RWPE1 (cell line): ENCODE results near the gene LRP1B.

Source experiments
- CTCF ChIA-PET: fragments of 350-600 bp; sonication (Branson Sonifier 250); formaldehyde crosslinking; extraction: SDS; loops from one replicate; lab custom pipeline; 2021; lab: Yijun Ruan, JAX
- POLR2A ChIA-PET: fragments of 400-600 bp; formaldehyde crosslinking; extraction: SDS; loops from one replicate; lab custom pipeline; 2020; ENCODE audit warnings: antibody characterized with exemption; ENCODE audit not compliant: low non-redundant PET; lab: Yijun Ruan, JAX
- DNase-seq: peaks from one replicate; pipeline ENCODE4 v3.0.0; 2012; ENCODE audit warnings: low spot score
- H3K27ac ChIP-seq: fragments of 450-650 bp; 2 replicates; pipeline ENCODE4 v1.5.1; 2017
- TF ChIP-seq, protein P1 (sequence below): fragments of 450-650 bp; conservative IDR thresholded peaks from 2 replicates; pipeline ENCODE4 v1.5.1; 2017; ENCODE audit warnings: low read depth, mild to moderate bottlenecking

Gene LRP1B

DNA sequence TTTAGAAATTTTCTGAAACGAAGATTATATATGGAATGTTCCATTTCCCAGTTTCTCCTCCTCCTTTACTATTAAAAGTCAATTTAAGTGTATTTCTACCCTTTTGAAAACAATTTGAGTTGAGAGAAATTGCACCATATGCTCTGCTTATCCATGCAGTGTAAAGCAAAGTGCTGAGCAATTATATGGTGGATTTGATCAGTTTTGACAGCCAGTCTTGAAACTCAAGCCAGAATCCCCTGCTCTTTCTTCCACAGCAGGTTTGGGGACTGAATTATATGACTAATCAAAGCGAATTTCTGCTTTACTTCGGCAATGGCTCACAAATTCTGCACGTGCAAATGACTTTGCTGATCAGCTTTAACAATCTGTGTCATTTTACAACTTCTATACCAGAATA is 1183.6 kb downstream of the LRP1B start:
- TF ChIP-seq, protein P1, sequence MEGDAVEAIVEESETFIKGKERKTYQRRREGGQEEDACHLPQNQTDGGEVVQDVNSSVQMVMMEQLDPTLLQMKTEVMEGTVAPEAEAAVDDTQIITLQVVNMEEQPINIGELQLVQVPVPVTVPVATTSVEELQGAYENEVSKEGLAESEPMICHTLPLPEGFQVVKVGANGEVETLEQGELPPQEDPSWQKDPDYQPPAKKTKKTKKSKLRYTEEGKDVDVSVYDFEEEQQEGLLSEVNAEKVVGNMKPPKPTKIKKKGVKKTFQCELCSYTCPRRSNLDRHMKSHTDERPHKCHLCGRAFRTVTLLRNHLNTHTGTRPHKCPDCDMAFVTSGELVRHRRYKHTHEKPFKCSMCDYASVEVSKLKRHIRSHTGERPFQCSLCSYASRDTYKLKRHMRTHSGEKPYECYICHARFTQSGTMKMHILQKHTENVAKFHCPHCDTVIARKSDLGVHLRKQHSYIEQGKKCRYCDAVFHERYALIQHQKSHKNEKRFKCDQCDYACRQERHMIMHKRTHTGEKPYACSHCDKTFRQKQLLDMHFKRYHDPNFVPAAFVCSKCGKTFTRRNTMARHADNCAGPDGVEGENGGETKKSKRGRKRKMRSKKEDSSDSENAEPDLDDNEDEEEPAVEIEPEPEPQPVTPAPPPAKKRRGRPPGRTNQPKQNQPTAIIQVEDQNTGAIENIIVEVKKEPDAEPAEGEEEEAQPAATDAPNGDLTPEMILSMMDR: no peak
- ChIA-PET POLR2A (no interaction called here), CTCF (no interaction called here)
- H3K27ac ChIP-seq: no peak overlapping the region
- DNase-seq: no peak

DNA sequence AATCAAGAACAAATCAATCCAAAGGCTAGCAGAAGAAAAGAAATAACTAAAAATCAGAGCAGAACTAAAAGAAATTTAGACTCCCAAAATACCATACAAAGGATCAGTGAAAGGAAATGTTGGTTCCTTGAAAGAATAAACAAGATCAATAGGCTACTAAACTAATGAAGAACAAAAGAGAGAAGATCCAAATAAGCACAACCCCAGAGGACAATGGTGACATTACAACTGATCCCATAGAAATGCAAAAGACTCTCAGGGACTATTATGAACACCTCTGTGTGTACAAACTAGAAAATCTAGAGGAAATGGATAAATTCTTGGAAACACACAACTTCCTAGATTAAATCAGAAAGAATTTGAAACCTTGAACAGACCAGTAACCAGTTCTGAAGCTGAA is 1186.9 kb downstream of the LRP1B start:
- no peak for DNase-seq
- no peak overlapping the region for H3K27ac ChIP-seq
- POLR2A ChIA-PET: no interaction called here
- TF ChIP-seq, protein P1: no peak
- CTCF ChIA-PET: interaction anchor here (0.5 kb wide), 1 partner anchor 144 kb away, joined by 5 read pairs; no protein-coding TSS in a partner anchor

DNA sequence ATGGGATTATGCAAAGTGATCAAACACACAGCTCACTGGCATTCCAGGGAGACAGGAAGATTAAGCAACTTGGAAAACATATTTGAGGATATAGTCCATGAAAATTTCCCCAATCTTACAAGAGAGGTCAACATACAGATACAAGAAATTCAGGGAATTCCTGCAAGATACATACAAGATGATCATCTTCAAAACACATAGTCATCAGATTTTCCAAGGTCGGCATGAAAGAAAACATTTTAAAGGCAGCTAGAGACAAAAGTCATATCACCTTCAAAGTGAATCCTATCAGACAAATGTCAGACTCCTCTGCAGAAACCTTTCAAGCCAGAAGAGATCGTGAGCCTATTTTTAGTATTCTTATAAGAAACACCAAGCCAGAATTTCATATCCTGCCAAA is 1188.5 kb downstream of the LRP1B start:
- TF ChIP-seq, protein P1: no peak
- POLR2A ChIA-PET: no interaction called here
- CTCF ChIA-PET: no interaction called here
- no peak overlapping the region for H3K27ac ChIP-seq
- DNase-seq: no peak

DNA sequence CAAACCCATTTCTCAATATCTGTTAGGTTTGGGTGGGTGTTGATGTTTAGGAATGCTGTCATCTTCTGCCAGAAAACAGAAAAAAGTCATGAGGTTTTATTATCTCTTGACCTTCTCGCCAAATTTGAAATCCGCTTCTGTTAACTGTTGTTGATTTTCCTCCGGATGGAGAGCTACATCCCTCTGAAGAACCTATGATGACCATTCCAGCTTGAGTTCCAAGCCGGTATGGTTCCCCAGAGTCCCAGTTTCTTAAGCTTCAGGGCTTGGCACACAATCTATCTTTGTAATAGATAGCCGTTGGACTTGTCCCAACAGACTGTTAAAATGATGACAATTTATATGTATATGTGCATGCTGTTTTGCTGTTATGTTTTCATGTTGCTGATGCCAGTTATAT is 1201.0 kb downstream of the LRP1B start:
- no peak overlapping the region for H3K27ac ChIP-seq
- ChIA-PET POLR2A (no interaction called here), CTCF (no interaction called here)
- no peak for DNase-seq
- TF ChIP-seq, protein P1: no peak

DNA sequence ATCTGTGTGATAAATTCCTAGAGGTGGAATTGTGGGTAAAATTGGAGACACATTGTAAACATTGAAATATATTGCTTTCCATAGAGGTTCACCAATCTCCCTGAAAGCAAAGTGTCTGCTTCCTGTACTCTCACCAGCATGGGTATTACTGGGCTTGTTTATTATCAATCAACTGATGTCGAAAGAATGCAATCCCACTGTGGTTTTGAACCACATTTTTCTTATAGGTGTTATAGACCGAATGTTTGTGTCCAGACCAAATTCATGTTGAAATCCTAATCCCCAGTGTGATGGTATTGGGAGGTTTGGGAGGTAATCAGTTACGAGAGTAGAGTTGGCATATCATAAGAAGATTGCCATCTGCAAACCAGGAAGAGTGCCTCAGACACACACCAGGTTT is 1212.4 kb downstream of the LRP1B start:
- ChIA-PET CTCF (no interaction called here), POLR2A (no interaction called here)
- TF ChIP-seq, protein P1: no peak
- no peak overlapping the region for H3K27ac ChIP-seq
- no peak for DNase-seq

DNA sequence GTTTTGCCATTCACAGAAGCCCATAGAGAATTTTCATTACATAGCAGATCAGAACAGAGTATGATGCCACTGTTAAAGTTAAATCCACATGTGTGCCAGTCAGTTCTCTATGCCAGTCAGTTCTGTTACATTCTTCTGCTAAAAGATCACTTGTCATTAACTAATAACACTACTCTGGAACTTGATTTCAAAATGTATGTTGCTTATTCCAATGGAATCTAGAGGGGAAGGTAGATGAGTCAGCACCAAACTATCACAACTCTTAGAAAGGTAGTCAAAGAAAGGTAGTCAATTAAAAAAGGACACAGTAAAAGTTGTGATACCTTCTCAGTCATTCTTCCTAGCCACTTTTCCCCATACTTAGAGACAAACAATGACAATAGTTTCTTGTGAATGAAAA is 1214.4 kb downstream of the LRP1B start:
- DNase-seq: peak; percentile 11
- ChIA-PET POLR2A (no interaction called here), CTCF (no interaction called here)
- H3K27ac ChIP-seq: no peak overlapping the region
- TF ChIP-seq, protein P1: no peak

DNA sequence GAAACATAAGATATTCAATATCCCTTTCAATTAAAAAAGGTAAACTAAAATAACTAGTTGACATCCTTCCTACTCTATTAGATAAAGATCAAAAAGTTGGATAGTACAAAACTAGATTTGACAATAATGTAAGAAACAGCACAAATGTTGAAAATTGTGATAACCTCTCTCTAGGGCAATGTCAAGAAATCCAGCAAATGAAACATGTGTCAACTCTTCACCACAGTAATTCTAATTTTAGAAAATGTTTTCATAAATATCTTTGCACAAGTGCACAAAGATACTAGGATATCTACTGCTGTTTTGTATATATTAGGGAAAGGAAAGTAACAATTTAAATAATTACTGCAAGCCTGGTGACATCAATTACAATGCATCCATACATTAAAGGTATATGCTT is 1220.1 kb downstream of the LRP1B start:
- TF ChIP-seq, protein P1: no peak
- ChIA-PET POLR2A (no interaction called here), CTCF (no interaction called here)
- no peak for DNase-seq
- no peak overlapping the region for H3K27ac ChIP-seq
